Skeletal muscle tissue (tissue), 4 donors: ENCODE measurements around the gene PPP1R12B. TPM values are rescaled to one million over a fixed set of nuclear protein-coding genes. Genes with fewer than 3 reads are reported as not detected.
"Not testable (repeated sequence)": the region's sequence is repeated elsewhere in the genome, so short reads cannot be mapped to it uniquely, and the experiment has no call there.

Source experiments
- H3K27ac ChIP-seq: one replicate; pipeline ENCODE4 v1.7.0; 2013; ENCODE audit warnings: mild to moderate bottlenecking, low read depth, low read length, inconsistent platforms
- H3K27me3 ChIP-seq, 3 donors: one replicate each; pipeline ENCODE4 v1.7.0; 2013; ENCODE audit warnings: low read length in 3 of 3; ENCODE audit not compliant: control insufficient read depth in 3 of 3, insufficient read depth in 3 of 3
- H3K36me3 ChIP-seq, 3 donors: one replicate each; pipeline ENCODE4 v1.7.0; 2013; ENCODE audit warnings: low read length in 3 of 3; ENCODE audit not compliant: control insufficient read depth in 3 of 3, insufficient read depth in 3 of 3
- H3K4me1 ChIP-seq, 3 donors: one replicate each; pipeline ENCODE4 v1.7.0; 2013; ENCODE audit warnings: low read length in 3 of 3, mild to moderate bottlenecking in 3 of 3; ENCODE audit not compliant: control insufficient read depth in 3 of 3, insufficient read depth in 3 of 3
- H3K4me3 ChIP-seq, 3 donors: one replicate each; pipeline ENCODE4 v1.7.0; 2013; ENCODE audit warnings: low read length in 3 of 3
- H3K9ac ChIP-seq, 3 donors: one replicate each; pipeline ENCODE4 v1.7.0; 2013; ENCODE audit warnings: low read length in 3 of 3, mild to moderate bottlenecking in 3 of 3, moderate library complexity in 2 of 3, low read depth in 1 of 3
- H3K9me3 ChIP-seq, 3 donors: one replicate each; pipeline ENCODE4 v1.7.0; 2013; ENCODE audit warnings: low read length in 3 of 3; ENCODE audit not compliant: control insufficient read depth in 3 of 3
- total RNA-seq: library from RNA; depleted of rRNA; stranded (reverse); fragments of >200 nt; gene quantifications from one replicate; pipeline ENCODE4 v1.2.3, GENCODE V29; 2014
- donor health status: Osteomylitis.

The PPP1R12B gene
- total RNA-seq, 1 donor from 2014 or later = 73.6 TPM

GRCh38 chr1:202531812-202532616 lies 183.5 kb downstream of the PPP1R12B start:
- not testable (repeated sequence) for H3K4me1 ChIP-seq
- peak overlapping the region; percentile 18 for H3K27ac ChIP-seq

GRCh38 chr1:202539166-202539574 lies 190.7 kb downstream of the PPP1R12B start:
- not testable (repeated sequence) for H3K27me3 ChIP-seq, H3K36me3 ChIP-seq, H3K9me3 ChIP-seq
- H3K4me3 ChIP-seq = peak overlapping the region in 2 of 3 donors; percentile 53 to 73
- H3K9ac ChIP-seq = peak overlapping the region; percentile 13 to 63 (median 62)
- peak overlapping the region; percentile 75 for H3K27ac ChIP-seq
- H3K4me1 ChIP-seq = peaks cover 12 to 17% (median 16%) of the 10 kb centered on the region in 3 donors

More at GRCh38 chr1:202531812-202532616, 183.5 kb downstream of the PPP1R12B start:
- H3K27me3 ChIP-seq, H3K9me3 ChIP-seq, H3K36me3 ChIP-seq, H3K9ac ChIP-seq, H3K4me3 ChIP-seq: not testable (repeated sequence)

GRCh38 chr1:202539583-202539982 lies 191.1 kb downstream of the PPP1R12B start:
- H3K9ac ChIP-seq = peak overlapping the region; percentile 13 to 70 (median 63)
- H3K9me3 ChIP-seq = not testable (repeated sequence)

GRCh38 chr1:202540014-202540413 lies 191.5 kb downstream of the PPP1R12B start:
- Histone ChIP-seq H3K27ac (peak overlapping the region; percentile 75), H3K9ac (peak overlapping the region; percentile 13 to 70 (median 63))

More at GRCh38 chr1:202539583-202539982, 191.1 kb downstream of the PPP1R12B start:
- H3K27ac ChIP-seq = peak overlapping the region; percentile 75
- not testable (repeated sequence) for H3K27me3 ChIP-seq, H3K36me3 ChIP-seq
- peak overlapping the region; percentile 45 to 73 (median 53) for H3K4me3 ChIP-seq
- H3K4me1 ChIP-seq = peaks cover 12 to 18% (median 17%) of the 10 kb centered on the region in 3 donors

DNA sequence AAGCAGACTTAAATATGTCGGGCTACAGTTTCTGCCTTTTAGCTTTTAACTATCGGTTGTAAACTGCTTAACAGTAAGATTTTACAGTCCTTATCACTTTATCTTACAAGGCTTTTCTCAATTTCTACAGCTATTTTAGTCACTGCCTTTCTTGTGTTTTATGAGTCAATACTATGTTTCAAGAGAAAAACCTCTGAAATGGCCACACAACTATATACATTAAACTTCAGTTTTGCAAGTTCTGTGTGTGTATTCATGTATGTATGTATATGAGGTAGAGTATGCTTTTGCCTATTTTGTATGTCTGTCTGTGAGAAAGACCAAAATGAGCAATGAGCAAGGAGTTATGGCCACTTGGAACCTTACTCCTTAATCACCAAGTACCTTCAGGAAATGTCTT lies 191.9 kb downstream of the PPP1R12B start:
- Histone ChIP-seq H3K4me3 (peak overlapping the region; percentile 3 to 73 (median 53)), H3K9ac (peak overlapping the region; percentile 54 to 70 (median 63)), H3K4me1 (peaks cover 19 to 26% (median 24%) of the 10 kb centered on the region in 3 donors), H3K36me3 (no peaks in the 10 kb centered on the region), H3K9me3 (no peaks in the 10 kb centered on the region), H3K27ac (peak overlapping the region; percentile 75), H3K27me3 (no peaks in the 10 kb centered on the region)

More at GRCh38 chr1:202540014-202540413, 191.5 kb downstream of the PPP1R12B start:
- peak overlapping the region; percentile 45 to 73 (median 53) for H3K4me3 ChIP-seq
- H3K9me3 ChIP-seq = no peaks in the 10 kb centered on the region
- H3K36me3 ChIP-seq = no peaks in the 10 kb centered on the region
- peaks cover 16 to 22% (median 21%) of the 10 kb centered on the region in 3 donors for H3K4me1 ChIP-seq
- no peaks in the 10 kb centered on the region for H3K27me3 ChIP-seq

- Histone ChIP-seq H3K4me1 (peaks cover 22 to 31% (median 27%) of the 10 kb centered on the region in 3 donors), H3K9ac (peak overlapping the region in 2 of 3 donors; percentile 54 to 63), H3K4me3 (peak overlapping the region; percentile 3 to 73 (median 53)), H3K27ac (peak overlapping the region; percentile 75)
- not testable (repeated sequence) for H3K27me3 ChIP-seq, H3K9me3 ChIP-seq, H3K36me3 ChIP-seq
Measured at GRCh38 chr1:202540858-202541257, 192.4 kb downstream of the PPP1R12B start.

DNA sequence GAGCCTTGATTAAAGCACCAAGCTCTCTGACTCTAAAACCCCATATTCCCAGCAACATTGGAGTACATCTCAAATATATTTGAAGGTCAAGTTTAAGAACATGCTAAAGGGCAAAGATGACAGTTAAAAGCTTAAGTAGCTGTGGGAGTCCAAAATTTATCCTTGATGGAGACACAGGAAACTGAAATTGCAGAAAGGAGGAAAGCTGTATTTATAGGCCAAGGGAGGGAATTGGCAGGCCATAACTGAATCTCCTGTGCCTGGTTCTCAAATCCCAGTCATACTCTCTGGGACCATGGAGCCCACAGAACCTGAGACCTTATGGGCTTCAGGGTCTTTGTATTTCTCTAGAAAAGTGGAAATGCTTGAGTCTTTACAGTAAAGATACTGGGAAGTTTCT lies 193.9 kb downstream of the PPP1R12B start:
- H3K36me3 ChIP-seq, H3K9me3 ChIP-seq, H3K27me3 ChIP-seq: not testable (repeated sequence)
- Histone ChIP-seq H3K4me1 (peaks cover 34 to 42% (median 41%) of the 10 kb centered on the region in 3 donors), H3K27ac (peak overlapping the region; percentile 75), H3K4me3 (peak overlapping the region in 1 of 3 donors; percentile 62), H3K9ac (peak overlapping the region in 2 of 3 donors; percentile 32 to 40)

GRCh38 chr1:202543537-202543936 lies 195.0 kb downstream of the PPP1R12B start:
- Histone ChIP-seq H3K4me1 (peaks cover 34 to 41% (median 41%) of the 10 kb centered on the region in 3 donors), H3K27ac (peak overlapping the region; percentile 75), H3K4me3 (peak overlapping the region in 1 of 3 donors; percentile 30)
- H3K27me3 ChIP-seq, H3K9ac ChIP-seq, H3K36me3 ChIP-seq, H3K9me3 ChIP-seq: not testable (repeated sequence)

DNA sequence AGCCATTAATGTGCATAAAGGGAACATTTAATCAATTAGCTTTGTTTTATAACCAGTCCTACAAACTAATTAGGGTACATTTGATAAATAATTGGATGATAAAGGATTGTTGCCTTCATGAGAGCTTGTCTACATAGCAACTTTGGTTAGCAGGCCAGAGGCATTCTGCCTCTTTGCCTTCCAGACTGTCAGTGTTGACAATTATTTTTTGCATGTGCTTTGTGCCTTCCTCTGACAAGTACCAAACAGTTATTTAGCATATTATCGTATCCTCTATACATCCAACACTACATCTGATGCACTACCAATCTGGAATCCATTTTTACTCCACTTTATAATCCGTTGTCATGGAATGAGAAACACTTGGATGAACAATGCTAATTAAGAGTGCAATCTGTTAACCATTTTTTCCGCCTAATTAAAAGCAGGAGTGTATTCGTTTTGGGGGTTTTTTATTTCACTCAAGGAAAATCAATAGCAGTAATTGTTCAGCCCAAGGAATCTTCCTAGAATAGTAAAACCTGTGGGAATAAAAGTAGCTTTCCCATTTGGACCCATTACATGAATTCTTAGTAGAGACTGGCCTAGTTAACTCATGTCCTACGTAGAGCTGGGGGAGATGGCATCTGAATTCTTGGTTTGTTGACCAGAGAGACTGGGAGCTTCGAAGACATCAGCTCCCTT lies 196.4 kb downstream of the PPP1R12B start:
- not testable (repeated sequence) for H3K4me3 ChIP-seq
- peak overlapping the region; percentile 60 for H3K27ac ChIP-seq

More for the DNA sequence above, 196.4 kb downstream of the PPP1R12B start:
- H3K9ac ChIP-seq, H3K9me3 ChIP-seq, H3K27me3 ChIP-seq, H3K36me3 ChIP-seq: not testable (repeated sequence)
- peaks cover 28 to 33% (median 31%) of the 10 kb centered on the region in 3 donors for H3K4me1 ChIP-seq
